HUES6 (cell line): ENCODE data around the gene TIMP4.

ENCODE experiments used
- H3K27ac ChIP-seq: 2 replicates; pipeline ENCODE4 v1.7.0; 2013; ENCODE audit warnings: low read depth, mild to moderate bottlenecking, low read length, inconsistent platforms
- H3K27me3 ChIP-seq: 2 replicates; pipeline ENCODE4 v1.6.1; 2013; ENCODE audit warnings: low read length; ENCODE audit not compliant: control insufficient read depth, insufficient read depth
- H3K36me3 ChIP-seq: 2 replicates; pipeline ENCODE4 v1.6.1; 2013; ENCODE audit warnings: low read length; ENCODE audit not compliant: control insufficient read depth, insufficient read depth
- H3K4me1 ChIP-seq: 2 replicates; pipeline ENCODE4 v1.6.1; 2013; ENCODE audit warnings: low read length; ENCODE audit not compliant: control insufficient read depth, insufficient read depth
- H3K4me3 ChIP-seq: 2 replicates; pipeline ENCODE4 v1.5.1; 2013; ENCODE audit warnings: low read depth, low read length
- H3K9ac ChIP-seq: one replicate; pipeline ENCODE4 v1.6.1; 2013; ENCODE audit warnings: mild to moderate bottlenecking, low read length
- H3K9me3 ChIP-seq: 2 replicates; pipeline ENCODE4 v1.6.1; 2013; ENCODE audit warnings: low read depth, low read length; ENCODE audit not compliant: control insufficient read depth, insufficient read depth

TIMP4 gene

GRCh38 chr3:12147049-12147780, 11.5 kb downstream of the TIMP4 start:
- no peak overlapping the region for H3K9ac ChIP-seq
- H3K4me1 ChIP-seq: no peaks in the 10 kb centered on the region
- no peak overlapping the region for H3K27ac ChIP-seq
- H3K4me3 ChIP-seq: no peak overlapping the region
- H3K36me3 ChIP-seq: peaks cover 6% of the 10 kb centered on the region; the same call in 1 of the 2 replicates
- no peaks in the 10 kb centered on the region for H3K27me3 ChIP-seq
- no peaks in the 10 kb centered on the region for H3K9me3 ChIP-seq

DNA sequence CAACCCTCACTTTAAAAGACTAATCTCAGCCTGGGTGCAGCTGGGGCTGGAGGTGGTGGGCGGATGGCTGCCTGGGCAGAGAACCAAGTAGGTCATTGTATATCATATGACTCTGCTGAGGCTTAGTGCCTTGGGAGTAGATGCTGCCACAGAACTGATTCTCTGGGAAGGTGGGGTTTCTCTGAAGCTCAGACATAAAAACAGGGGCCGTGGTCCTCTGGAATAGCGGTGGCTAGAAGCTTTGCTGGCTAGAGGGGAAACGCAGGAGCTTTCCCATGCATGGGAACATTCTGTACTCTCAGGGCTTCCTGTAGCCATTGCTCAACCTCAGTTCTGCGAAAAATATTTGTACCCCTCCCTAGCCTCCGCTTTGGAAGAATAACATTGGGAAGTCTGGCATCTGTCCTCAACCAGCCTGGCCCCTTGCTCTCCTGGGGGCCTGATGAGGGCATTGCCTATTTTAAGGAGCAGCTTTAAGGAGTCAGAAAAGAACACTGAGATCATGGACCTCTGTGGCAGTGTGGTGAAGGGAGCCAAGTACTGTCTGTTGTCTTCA, 14.7 kb downstream of the TIMP4 start:
- no peak overlapping the region for H3K4me3 ChIP-seq
- H3K27ac ChIP-seq: no peak overlapping the region
- no peaks in the 10 kb centered on the region for H3K27me3 ChIP-seq
- H3K4me1 ChIP-seq: no peaks in the 10 kb centered on the region
- no peak overlapping the region for H3K9ac ChIP-seq
- H3K36me3 ChIP-seq: no peaks in the 10 kb centered on the region
- no peaks in the 10 kb centered on the region for H3K9me3 ChIP-seq

DNA sequence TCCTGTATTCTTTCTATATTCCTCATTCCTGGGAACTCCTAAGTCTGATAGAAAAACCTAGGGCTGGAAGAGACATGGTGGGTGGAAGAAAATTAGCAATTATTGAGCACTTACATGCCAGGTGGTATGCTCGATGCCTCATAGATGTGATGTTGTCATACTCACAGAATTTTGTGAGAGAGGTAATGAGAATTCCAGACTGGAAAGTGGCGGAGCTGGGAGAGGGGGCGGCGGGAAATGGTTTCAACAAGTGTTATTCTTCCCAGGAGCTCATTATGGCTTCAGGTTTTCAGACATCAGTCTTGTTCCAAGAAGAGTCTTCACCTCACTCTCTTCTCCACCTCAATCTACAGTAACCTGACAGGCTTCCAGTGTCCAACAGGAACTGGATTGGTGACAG, 16.2 kb downstream of the TIMP4 start:
- Histone ChIP-seq H3K4me3 (no peak overlapping the region), H3K9ac (no peak overlapping the region), H3K9me3 (no peaks in the 10 kb centered on the region), H3K27ac (no peak overlapping the region), H3K36me3 (no peaks in the 10 kb centered on the region), H3K4me1 (no peaks in the 10 kb centered on the region), H3K27me3 (no peaks in the 10 kb centered on the region)

DNA sequence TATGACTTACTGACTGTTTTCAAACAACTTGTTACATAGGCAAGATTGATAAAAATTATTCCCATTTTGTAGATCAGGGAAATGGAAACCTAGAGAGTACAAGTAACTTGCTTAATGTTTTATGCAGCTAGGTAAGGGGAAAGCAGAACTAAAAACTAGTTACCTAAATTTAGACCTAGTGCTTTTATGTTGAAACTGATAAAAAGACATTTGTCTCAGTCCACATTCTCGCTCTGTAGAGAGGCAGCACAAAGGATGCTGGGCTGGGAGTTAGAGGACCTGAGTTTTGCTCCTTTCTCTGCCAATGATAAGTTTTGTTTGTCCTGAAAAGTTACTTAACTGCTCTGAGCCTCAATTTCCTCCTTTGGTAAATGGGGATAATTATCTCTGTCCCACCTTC, 17.4 kb downstream of the TIMP4 start:
- H3K4me1 ChIP-seq: no peaks in the 10 kb centered on the region
- H3K9ac ChIP-seq: no peak overlapping the region
- H3K27ac ChIP-seq: no peak overlapping the region
- no peaks in the 10 kb centered on the region for H3K27me3 ChIP-seq
- no peak overlapping the region for H3K4me3 ChIP-seq
- H3K9me3 ChIP-seq: no peaks in the 10 kb centered on the region
- no peaks in the 10 kb centered on the region for H3K36me3 ChIP-seq

DNA sequence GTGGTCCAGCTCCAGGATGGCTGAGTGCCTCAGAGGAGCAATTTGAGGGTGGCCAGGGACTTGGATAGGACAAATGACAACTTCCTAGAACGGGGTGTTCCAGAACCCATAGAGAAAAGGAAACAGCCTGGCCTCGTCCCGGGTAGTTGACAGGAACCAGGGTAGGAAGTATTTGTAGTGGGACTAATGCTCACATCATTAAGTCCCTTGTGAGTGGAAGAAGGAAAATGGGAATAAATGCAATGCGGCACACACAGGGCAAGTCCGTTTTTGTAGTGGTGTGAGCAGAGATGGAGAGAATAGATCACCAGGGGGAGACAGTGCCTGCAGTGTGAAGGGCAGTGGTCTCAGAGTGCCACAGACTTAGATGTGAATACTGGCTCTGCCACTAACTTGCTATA, 19.6 kb downstream of the TIMP4 start:
- Histone ChIP-seq H3K9me3 (no peaks in the 10 kb centered on the region), H3K27ac (no peak overlapping the region), H3K4me1 (0 out of 2 replicates have a peak, but pooled peaks cover 2% of the 10 kb centered on the region), H3K36me3 (no peaks in the 10 kb centered on the region), H3K4me3 (no peak overlapping the region), H3K9ac (no peak overlapping the region), H3K27me3 (no peaks in the 10 kb centered on the region)

DNA sequence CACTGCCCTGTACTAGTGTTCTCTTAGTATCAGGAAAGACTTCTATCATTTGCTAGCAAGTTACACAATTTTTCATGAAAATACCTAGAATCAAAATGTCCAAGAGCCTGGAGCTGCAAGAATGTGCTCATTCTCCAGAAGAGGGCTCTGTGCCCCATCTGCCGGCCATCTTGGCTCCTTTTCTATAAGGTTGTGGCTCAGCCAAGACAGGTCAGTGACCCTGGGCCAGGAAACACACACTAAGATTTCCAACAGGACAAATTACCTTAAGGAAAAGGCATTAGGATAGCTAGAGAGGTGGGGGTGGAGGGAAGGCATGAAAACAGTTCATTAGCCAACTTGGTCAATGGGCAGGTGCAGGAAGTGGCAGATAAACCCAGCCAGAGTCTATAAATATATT, 20.7 kb downstream of the TIMP4 start:
- Histone ChIP-seq H3K27me3 (no peaks in the 10 kb centered on the region), H3K9me3 (no peaks in the 10 kb centered on the region), H3K36me3 (no peaks in the 10 kb centered on the region), H3K4me3 (no peak overlapping the region), H3K9ac (no peak overlapping the region), H3K4me1 (0 out of 2 replicates have a peak, but pooled peaks cover 2% of the 10 kb centered on the region), H3K27ac (no peak overlapping the region)

- Histone ChIP-seq H3K4me1 (0 out of 2 replicates have a peak, but pooled peaks cover 2% of the 10 kb centered on the region), H3K27me3 (no peaks in the 10 kb centered on the region), H3K9ac (no peak overlapping the region), H3K27ac (no peak overlapping the region), H3K4me3 (no peak overlapping the region), H3K36me3 (no peaks in the 10 kb centered on the region), H3K9me3 (no peaks in the 10 kb centered on the region)
These were observed 22.3 kb downstream of the TIMP4 start for GRCh38 chr3:12136371-12136770.

DNA sequence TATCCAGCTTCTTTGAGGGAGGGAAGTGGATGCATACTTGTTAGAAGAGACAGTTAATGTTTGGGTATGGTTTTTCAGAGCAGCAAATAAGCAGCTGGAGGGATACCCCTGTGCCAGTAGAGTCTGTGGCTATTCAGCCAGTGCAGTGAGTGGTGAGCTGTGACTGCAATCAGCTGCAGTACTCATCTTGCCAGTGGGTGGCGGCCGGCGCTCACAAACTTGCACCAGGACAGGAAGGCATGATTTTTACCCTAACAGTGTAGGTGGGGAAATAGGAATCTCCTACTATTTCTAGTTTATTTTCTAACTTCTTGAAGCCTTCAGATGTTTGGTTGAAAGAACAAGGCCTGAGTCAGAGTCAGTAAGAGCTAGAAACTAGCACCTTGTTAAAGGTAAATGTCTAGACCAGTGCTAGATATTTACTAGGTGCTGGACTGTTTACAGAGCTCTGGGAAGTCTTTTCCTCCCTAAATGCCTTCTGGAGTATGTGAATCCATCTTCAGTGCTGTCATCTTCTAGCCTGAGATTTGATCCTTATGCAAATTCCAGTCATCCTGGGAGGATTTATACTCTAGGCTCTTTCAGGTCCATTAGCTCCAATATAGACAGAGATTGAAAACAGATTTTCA, 23.6 kb downstream of the TIMP4 start:
- Histone ChIP-seq H3K9ac (no peak overlapping the region), H3K27ac (no peak overlapping the region), H3K9me3 (no peaks in the 10 kb centered on the region), H3K4me3 (no peak overlapping the region), H3K36me3 (no peaks in the 10 kb centered on the region), H3K4me1 (0 out of 2 replicates have a peak, but pooled peaks cover 2% of the 10 kb centered on the region), H3K27me3 (no peaks in the 10 kb centered on the region)

- no peak overlapping the region for H3K9ac ChIP-seq
- H3K27me3 ChIP-seq: no peaks in the 10 kb centered on the region
- no peak overlapping the region for H3K27ac ChIP-seq
- H3K36me3 ChIP-seq: no peaks in the 10 kb centered on the region
- no peak overlapping the region for H3K4me3 ChIP-seq
- no peaks in the 10 kb centered on the region for H3K9me3 ChIP-seq
- H3K4me1 ChIP-seq: 0 out of 2 replicates have a peak, but pooled peaks cover 2% of the 10 kb centered on the region
These were observed 25.8 kb downstream of the TIMP4 start for GRCh38 chr3:12132881-12133280.

- H3K9me3 ChIP-seq: no peaks in the 10 kb centered on the region
- no peak overlapping the region for H3K4me3 ChIP-seq
- no peak overlapping the region for H3K9ac ChIP-seq
- no peaks in the 10 kb centered on the region for H3K36me3 ChIP-seq
- no peaks in the 10 kb centered on the region for H3K27me3 ChIP-seq
- H3K4me1 ChIP-seq: 0 out of 2 replicates have a peak, but pooled peaks cover 2% of the 10 kb centered on the region
- no peak overlapping the region for H3K27ac ChIP-seq
These were observed 27.2 kb downstream of the TIMP4 start for GRCh38 chr3:12131351-12132090.

- H3K27ac ChIP-seq: no peak overlapping the region
- no peaks in the 10 kb centered on the region for H3K27me3 ChIP-seq
- no peaks in the 10 kb centered on the region for H3K4me1 ChIP-seq
- H3K9me3 ChIP-seq: no peaks in the 10 kb centered on the region
- no peak overlapping the region for H3K9ac ChIP-seq
- H3K36me3 ChIP-seq: no peaks in the 10 kb centered on the region
- no peak overlapping the region for H3K4me3 ChIP-seq
These were observed 31.3 kb downstream of the TIMP4 start for GRCh38 chr3:12127391-12127790.
